Dermis blood vessel endothelial cell (primary cell): ENCODE data around the gene TMEM191C. TPM values are rescaled to one million over a fixed set of nuclear protein-coding genes. Genes with fewer than 3 reads are reported as not detected.
"Not testable (repeated sequence)": the region's sequence is repeated elsewhere in the genome, so short reads cannot be mapped to it uniquely, and the experiment has no call there.

Source experiments
- DNase-seq: peaks from one replicate; pipeline ENCODE4 v3.0.0; 2010
- total RNA-seq: library from RNA; depleted of rRNA; stranded (reverse); fragments of >200 nt; gene quantifications from 2 replicates; pipeline ENCODE4 v1.2.3, GENCODE V29; 2014

Gene TMEM191C
- total RNA-seq, 1 donor from 2014 or later = 0.68 TPM

- no peak for DNase-seq
Measured at GRCh38 chr22:21446128-21446826, 20.9 kb upstream of the TMEM191C start.

- no peak for DNase-seq
Measured at GRCh38 chr22:21446827-21447690, 20.1 kb upstream of the TMEM191C start.

- DNase-seq = no peak
Measured at GRCh38 chr22:21447694-21448402, 19.3 kb upstream of the TMEM191C start.

GRCh38 chr22:21448627-21449416, 18.4 kb upstream of the TMEM191C start:
- DNase-seq = no peak

GRCh38 chr22:21449531-21450319, 17.5 kb upstream of the TMEM191C start:
- DNase-seq = no peak

GRCh38 chr22:21450320-21450831, 16.8 kb upstream of the TMEM191C start:
- no peak for DNase-seq

- no peak for DNase-seq
Measured at GRCh38 chr22:21450858-21451353, 16.3 kb upstream of the TMEM191C start.

- DNase-seq = no peak
Measured at GRCh38 chr22:21451545-21452520, 15.4 kb upstream of the TMEM191C start.

- DNase-seq = not testable (repeated sequence)
Measured at GRCh38 chr22:21452666-21453065, 14.5 kb upstream of the TMEM191C start.

- not testable (repeated sequence) for DNase-seq
Measured at GRCh38 chr22:21454998-21455333, 12.2 kb upstream of the TMEM191C start.

GRCh38 chr22:21455334-21456089, 11.7 kb upstream of the TMEM191C start:
- no peak for DNase-seq

GRCh38 chr22:21457023-21457787, 10.0 kb upstream of the TMEM191C start:
- DNase-seq = no peak

- DNase-seq = not testable (repeated sequence)
Measured at GRCh38 chr22:21462672-21463071, 4.5 kb upstream of the TMEM191C start.

GRCh38 chr22:21468194-21469096, 1.3 kb downstream of the TMEM191C start:
- DNase-seq = peak; percentile 70

- DNase-seq = not testable (repeated sequence)
Measured at GRCh38 chr22:21469097-21469994, 2.2 kb downstream of the TMEM191C start.

- not testable (repeated sequence) for DNase-seq
Measured at GRCh38 chr22:21472984-21473383, 5.8 kb downstream of the TMEM191C start.
